Measurements from ENCODE around the gene UBALD1.

The UBALD1 gene

GRCh38 chr16:4601036-4601863 lies 13.4 kb downstream of the UBALD1 start:
- Histone ChIP-seq H3K4me3 (ENCODE audit: low read length) (no peak overlapping the region), H3K27ac (ENCODE audit: low read length) (no peak overlapping the region), H3K4me1 (ENCODE audit: insufficient read depth, low read length) (no peaks in the 10 kb centered on the region), H3K36me3 (ENCODE audit: insufficient read depth, low read depth, low read length) (no peaks in the 10 kb centered on the region), H3K9ac (ENCODE audit: low read depth, low read length) (no peak overlapping the region), H3K27me3 (ENCODE audit: insufficient read depth, low read length) (no peaks in the 10 kb centered on the region), H3K9me3 (ENCODE audit: insufficient read depth, low read depth, low read length) (no peaks in the 10 kb centered on the region)

GRCh38 chr16:4599545-4599944 lies 15.1 kb downstream of the UBALD1 start:
- Histone ChIP-seq H3K4me3 (ENCODE audit: low read length) (no peak overlapping the region), H3K9me3 (ENCODE audit: insufficient read depth, low read depth, low read length) (no peaks in the 10 kb centered on the region), H3K9ac (ENCODE audit: low read depth, low read length) (no peak overlapping the region), H3K27ac (ENCODE audit: low read length) (no peak overlapping the region), H3K27me3 (ENCODE audit: insufficient read depth, low read length) (no peaks in the 10 kb centered on the region), H3K36me3 (ENCODE audit: insufficient read depth, low read depth, low read length) (no peaks in the 10 kb centered on the region), H3K4me1 (ENCODE audit: insufficient read depth, low read length) (no peaks in the 10 kb centered on the region)

- Histone ChIP-seq H3K27ac (ENCODE audit: low read length) (no peak overlapping the region), H3K9me3 (ENCODE audit: insufficient read depth, low read depth, low read length) (no peaks in the 10 kb centered on the region), H3K36me3 (ENCODE audit: insufficient read depth, low read depth, low read length) (no peaks in the 10 kb centered on the region), H3K9ac (ENCODE audit: low read depth, low read length) (no peak overlapping the region), H3K4me1 (ENCODE audit: insufficient read depth, low read length) (no peaks in the 10 kb centered on the region), H3K27me3 (ENCODE audit: insufficient read depth, low read length) (no peaks in the 10 kb centered on the region), H3K4me3 (ENCODE audit: low read length) (no peak overlapping the region)
These were observed 15.7 kb downstream of the UBALD1 start for GRCh38 chr16:4599037-4599436.

GRCh38 chr16:4597174-4597573 lies 17.5 kb downstream of the UBALD1 start:
- Histone ChIP-seq H3K9me3 (ENCODE audit: insufficient read depth, low read depth, low read length) (no peaks in the 10 kb centered on the region), H3K9ac (ENCODE audit: low read depth, low read length) (no peak overlapping the region), H3K4me1 (ENCODE audit: insufficient read depth, low read length) (peaks cover 7% of the 10 kb centered on the region; the same call in 1 of the 2 replicates), H3K36me3 (ENCODE audit: insufficient read depth, low read depth, low read length) (no peaks in the 10 kb centered on the region), H3K27me3 (ENCODE audit: insufficient read depth, low read length) (no peaks in the 10 kb centered on the region), H3K4me3 (ENCODE audit: low read length) (no peak overlapping the region), H3K27ac (ENCODE audit: low read length) (no peak overlapping the region)

- Histone ChIP-seq H3K4me1 (ENCODE audit: insufficient read depth, low read length) (peaks cover 7% of the 10 kb centered on the region; the same call in 1 of the 2 replicates), H3K9ac (ENCODE audit: low read depth, low read length) (no peak overlapping the region), H3K4me3 (ENCODE audit: low read length) (no peak overlapping the region), H3K27ac (ENCODE audit: low read length) (no peak overlapping the region), H3K36me3 (ENCODE audit: insufficient read depth, low read depth, low read length) (no peaks in the 10 kb centered on the region), H3K9me3 (ENCODE audit: insufficient read depth, low read depth, low read length) (no peaks in the 10 kb centered on the region), H3K27me3 (ENCODE audit: insufficient read depth, low read length) (no peaks in the 10 kb centered on the region)
These were observed 20.0 kb downstream of the UBALD1 start for GRCh38 chr16:4594433-4595410.

- Histone ChIP-seq H3K27ac (ENCODE audit: low read length) (no peak overlapping the region), H3K9ac (ENCODE audit: low read depth, low read length) (no peak overlapping the region), H3K4me3 (ENCODE audit: low read length) (no peak overlapping the region), H3K27me3 (ENCODE audit: insufficient read depth, low read length) (no peaks in the 10 kb centered on the region), H3K9me3 (ENCODE audit: insufficient read depth, low read depth, low read length) (peaks cover 4% of the 10 kb centered on the region; the same call in 1 of the 2 replicates), H3K36me3 (ENCODE audit: insufficient read depth, low read depth, low read length) (no peaks in the 10 kb centered on the region), H3K4me1 (ENCODE audit: insufficient read depth, low read length) (peaks cover 7% of the 10 kb centered on the region; the same call in 1 of the 2 replicates)
These were observed 21.6 kb downstream of the UBALD1 start for GRCh38 chr16:4593086-4593485.

GRCh38 chr16:4591706-4592470 lies 22.8 kb downstream of the UBALD1 start:
- H3K9ac ChIP-seq (ENCODE audit: low read depth, low read length), result no peak overlapping the region
- peaks cover 7% of the 10 kb centered on the region; the same call in 1 of the 2 replicates for H3K4me1 ChIP-seq (ENCODE audit: insufficient read depth, low read length)
- H3K27ac ChIP-seq (ENCODE audit: low read length), result no peak overlapping the region
- peaks cover 6% of the 10 kb centered on the region; the same call in 1 of the 2 replicates for H3K9me3 ChIP-seq (ENCODE audit: insufficient read depth, low read depth, low read length)
- no peak overlapping the region for H3K4me3 ChIP-seq (ENCODE audit: low read length)
- H3K27me3 ChIP-seq (ENCODE audit: insufficient read depth, low read length), result no peaks in the 10 kb centered on the region
- H3K36me3 ChIP-seq (ENCODE audit: insufficient read depth, low read depth, low read length), result no peaks in the 10 kb centered on the region

- H3K36me3 ChIP-seq (ENCODE audit: insufficient read depth, low read depth, low read length), result no peaks in the 10 kb centered on the region
- no peak overlapping the region for H3K27ac ChIP-seq (ENCODE audit: low read length)
- H3K9ac ChIP-seq (ENCODE audit: low read depth, low read length), result no peak overlapping the region; the same call in 1 of the 2 replicates
- H3K4me3 ChIP-seq (ENCODE audit: low read length), result no peak overlapping the region
- H3K4me1 ChIP-seq (ENCODE audit: insufficient read depth, low read length), result peaks cover 7% of the 10 kb centered on the region; the same call in 1 of the 2 replicates
- H3K27me3 ChIP-seq (ENCODE audit: insufficient read depth, low read length), result 0 out of 2 replicates have a peak, but pooled peaks cover 6% of the 10 kb centered on the region
- peaks cover 6% of the 10 kb centered on the region; the same call in 1 of the 2 replicates for H3K9me3 ChIP-seq (ENCODE audit: insufficient read depth, low read depth, low read length)
These were observed 23.5 kb downstream of the UBALD1 start for GRCh38 chr16:4591191-4591590.

GRCh38 chr16:4588961-4589360 lies 25.7 kb downstream of the UBALD1 start:
- peaks cover 7% of the 10 kb centered on the region; the same call in 1 of the 2 replicates for H3K4me1 ChIP-seq (ENCODE audit: insufficient read depth, low read length)
- H3K4me3 ChIP-seq (ENCODE audit: low read length), result no peak overlapping the region
- H3K27ac ChIP-seq (ENCODE audit: low read length), result no peak overlapping the region
- 0 out of 2 replicates have a peak, but pooled peaks cover 6% of the 10 kb centered on the region for H3K27me3 ChIP-seq (ENCODE audit: insufficient read depth, low read length)
- H3K9me3 ChIP-seq (ENCODE audit: insufficient read depth, low read depth, low read length), result peaks cover 6% of the 10 kb centered on the region; the same call in 1 of the 2 replicates
- no peak overlapping the region for H3K9ac ChIP-seq (ENCODE audit: low read depth, low read length)
- H3K36me3 ChIP-seq (ENCODE audit: insufficient read depth, low read depth, low read length), result no peaks in the 10 kb centered on the region

GRCh38 chr16:4588386-4588785 lies 26.3 kb downstream of the UBALD1 start:
- Histone ChIP-seq H3K9me3 (ENCODE audit: insufficient read depth, low read depth, low read length) (peaks cover 6% of the 10 kb centered on the region; the same call in 1 of the 2 replicates), H3K36me3 (ENCODE audit: insufficient read depth, low read depth, low read length) (no peaks in the 10 kb centered on the region), H3K27ac (ENCODE audit: low read length) (no peak overlapping the region), H3K27me3 (ENCODE audit: insufficient read depth, low read length) (0 out of 2 replicates have a peak, but pooled peaks cover 6% of the 10 kb centered on the region), H3K4me1 (ENCODE audit: insufficient read depth, low read length) (peaks cover 4% of the 10 kb centered on the region; the same call in 1 of the 2 replicates), H3K4me3 (ENCODE audit: low read length) (no peak overlapping the region), H3K9ac (ENCODE audit: low read depth, low read length) (no peak overlapping the region)

GRCh38 chr16:4586291-4586690 lies 28.4 kb downstream of the UBALD1 start:
- Histone ChIP-seq H3K36me3 (ENCODE audit: insufficient read depth, low read depth, low read length) (no peaks in the 10 kb centered on the region), H3K4me1 (ENCODE audit: insufficient read depth, low read length) (no peaks in the 10 kb centered on the region), H3K4me3 (ENCODE audit: low read length) (no peak overlapping the region), H3K9me3 (ENCODE audit: insufficient read depth, low read depth, low read length) (peaks cover 6% of the 10 kb centered on the region; the same call in 1 of the 2 replicates), H3K9ac (ENCODE audit: low read depth, low read length) (no peak overlapping the region), H3K27ac (ENCODE audit: low read length) (no peak overlapping the region), H3K27me3 (ENCODE audit: insufficient read depth, low read length) (0 out of 2 replicates have a peak, but pooled peaks cover 6% of the 10 kb centered on the region)

Data from iPS-20b (cell line).